OCI-LY3 (cell line): Measurements from ENCODE around the gene AGRP.

Source experiments
- CTCF ChIP-seq: fragments of 200-600, 300-600 bp; sonication (generic); IDR thresholded peaks from 2 replicates; pipeline ENCODE4 v1.5.1; 2014; ENCODE audit warnings: antibody characterized with exemption, low read length, low read depth
- EZH2phosphoT487 ChIP-seq: fragments of 200-600 bp; shearing (Covaris generic); IDR thresholded peaks from 2 replicates; pipeline ENCODE4 v1.6.1; 2018; ENCODE audit warnings: antibody characterized with exemption, mixed run types, low read depth

GRCh38 chr16:67460961-67461360, 22.4 kb downstream of the AGRP start:
- TF ChIP-seq CTCF (no peak), EZH2phosphoT487 (no peak)
